Midbrain (tissue), 1 donor: ENCODE measurements around the gene PPP4R1.

Source experiments
- DNase-seq: peaks from one replicate; lab custom pipeline; 2025; lab: John Stamatoyannopoulos, UW

Gene PPP4R1

DNA sequence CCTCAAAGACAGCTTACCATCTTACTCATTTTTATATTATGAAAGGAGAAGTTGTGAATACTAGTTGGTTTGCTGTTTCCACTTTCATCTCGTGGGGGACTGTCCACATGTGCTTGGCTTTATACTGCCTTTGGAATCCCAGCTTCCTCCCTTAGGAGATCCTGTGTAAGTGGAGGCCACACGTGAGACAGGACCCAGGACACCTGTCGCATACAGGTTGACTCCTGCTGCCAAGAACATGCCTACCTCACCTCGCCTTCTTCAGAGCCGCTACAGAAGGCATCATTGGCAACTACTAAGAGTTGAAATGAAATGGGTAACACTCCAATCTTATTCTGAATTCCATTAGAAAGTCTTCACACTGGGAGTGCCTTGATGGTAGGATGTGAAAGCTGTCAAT, 69.3 kb downstream of the PPP4R1 start:
- no peak for DNase-seq

DNA sequence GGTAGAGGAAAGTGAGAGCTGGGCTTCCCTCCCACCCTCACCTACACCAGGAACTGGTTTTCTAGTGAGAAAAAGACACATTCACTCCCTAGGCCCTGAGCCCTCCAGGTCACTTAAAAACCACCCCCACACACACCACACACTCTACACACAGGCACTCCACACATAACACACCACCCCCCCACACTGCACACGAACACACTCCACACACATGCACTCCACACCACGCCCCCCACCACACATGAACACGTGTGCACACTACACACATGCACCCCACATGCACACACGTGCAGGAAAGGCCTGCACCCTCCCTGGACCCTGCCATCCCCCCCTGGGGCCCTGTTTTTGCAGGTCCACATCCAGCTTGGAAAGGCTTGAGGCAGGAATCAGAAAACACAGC, 71.4 kb downstream of the PPP4R1 start:
- no peak for DNase-seq

DNA sequence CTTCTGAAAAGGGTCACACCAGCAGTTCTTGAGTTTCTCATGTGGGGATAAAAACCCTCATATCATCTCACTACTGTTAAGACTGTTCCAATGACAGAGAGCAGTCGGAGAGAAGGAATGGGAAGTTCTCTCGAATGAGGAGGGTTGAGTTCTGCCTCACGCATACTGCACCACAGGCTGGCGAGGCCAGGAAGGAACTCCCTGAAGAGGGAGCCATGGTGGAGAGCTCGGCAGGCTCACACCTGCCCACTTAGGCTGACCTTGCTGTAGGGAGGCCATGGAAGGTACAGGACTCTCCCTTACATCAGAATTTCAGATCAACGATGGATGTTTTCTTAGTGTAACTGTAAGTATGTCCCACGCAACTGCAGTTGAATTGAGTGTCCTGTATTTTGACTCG, 74.4 kb downstream of the PPP4R1 start:
- DNase-seq, result no peak

DNA sequence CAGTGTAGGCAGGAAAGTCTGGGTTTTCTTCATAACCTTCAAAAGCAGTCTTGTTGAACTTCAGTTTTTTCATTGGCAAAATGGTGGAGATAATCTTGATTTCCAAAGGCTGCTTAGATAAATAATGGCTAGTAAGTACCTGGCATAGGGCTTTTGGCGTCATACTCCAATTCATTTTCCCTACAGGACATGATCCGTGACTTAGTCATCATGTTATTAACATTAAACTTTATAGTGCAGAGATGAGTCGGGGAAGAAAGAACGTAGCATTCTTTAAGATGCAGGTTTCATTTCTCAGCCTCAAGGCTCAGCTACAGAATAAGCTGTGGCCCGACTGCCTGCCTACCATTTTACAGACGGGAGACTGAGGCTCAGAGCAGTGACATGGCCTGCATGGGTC, 75.1 kb downstream of the PPP4R1 start:
- DNase-seq, result no peak

DNA sequence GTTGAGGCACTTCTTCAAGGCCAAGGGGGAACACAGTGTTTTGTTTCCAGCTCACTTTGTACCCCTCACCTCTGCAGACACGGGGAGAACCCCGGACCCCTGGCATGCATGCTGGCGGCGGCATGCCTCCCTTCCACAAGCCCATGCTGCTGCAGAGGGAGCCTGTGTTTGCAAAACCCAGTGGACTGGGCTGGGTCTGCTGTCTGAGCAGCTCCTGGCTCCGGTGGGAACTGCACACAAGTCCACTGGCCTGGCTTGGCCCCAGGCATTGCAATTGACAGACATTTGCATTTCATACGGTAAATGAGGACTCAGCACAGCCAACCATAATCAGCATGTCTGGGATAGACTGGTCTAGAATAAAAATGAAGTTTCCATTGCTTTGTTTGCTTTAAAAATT, 76.7 kb downstream of the PPP4R1 start:
- no peak for DNase-seq

DNA sequence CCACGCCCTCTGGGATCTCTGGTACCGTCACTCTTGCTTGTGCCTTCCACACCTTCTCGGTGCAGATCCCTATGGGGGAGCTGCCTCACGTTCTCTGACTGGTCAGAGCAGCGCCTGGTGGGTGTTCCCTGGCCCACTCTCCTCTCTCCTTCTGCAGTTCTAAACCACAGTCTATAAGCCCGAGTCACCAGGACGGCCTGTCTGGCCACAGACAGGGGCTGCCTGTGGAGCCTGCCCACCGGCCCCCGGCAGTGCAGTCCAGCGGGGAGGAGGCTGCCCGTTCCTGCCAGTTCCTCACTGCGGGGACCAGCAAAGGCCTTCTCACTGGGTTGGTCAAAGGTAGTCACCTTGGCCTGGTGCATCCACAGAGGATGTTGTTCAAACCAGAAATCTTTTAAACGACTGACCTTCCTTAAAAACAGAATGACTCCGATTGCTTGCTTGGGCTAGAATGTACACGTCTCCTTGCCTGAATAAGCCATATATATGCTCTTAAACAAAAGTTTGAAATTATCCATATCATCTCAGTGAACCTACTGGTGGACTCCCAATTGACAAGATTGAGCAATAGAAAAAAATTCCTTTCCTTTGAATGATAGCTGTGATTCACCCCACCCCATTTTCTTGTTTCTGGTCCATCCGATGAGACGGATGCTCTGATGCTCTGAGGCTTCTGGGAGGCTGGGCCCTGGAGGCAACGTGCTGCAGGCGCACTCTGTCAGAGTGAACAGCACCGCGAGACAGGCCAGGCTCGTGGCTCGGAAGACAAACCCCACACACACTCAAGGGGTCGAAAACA, 77.8 kb downstream of the PPP4R1 start:
- DNase-seq, result no peak

DNA sequence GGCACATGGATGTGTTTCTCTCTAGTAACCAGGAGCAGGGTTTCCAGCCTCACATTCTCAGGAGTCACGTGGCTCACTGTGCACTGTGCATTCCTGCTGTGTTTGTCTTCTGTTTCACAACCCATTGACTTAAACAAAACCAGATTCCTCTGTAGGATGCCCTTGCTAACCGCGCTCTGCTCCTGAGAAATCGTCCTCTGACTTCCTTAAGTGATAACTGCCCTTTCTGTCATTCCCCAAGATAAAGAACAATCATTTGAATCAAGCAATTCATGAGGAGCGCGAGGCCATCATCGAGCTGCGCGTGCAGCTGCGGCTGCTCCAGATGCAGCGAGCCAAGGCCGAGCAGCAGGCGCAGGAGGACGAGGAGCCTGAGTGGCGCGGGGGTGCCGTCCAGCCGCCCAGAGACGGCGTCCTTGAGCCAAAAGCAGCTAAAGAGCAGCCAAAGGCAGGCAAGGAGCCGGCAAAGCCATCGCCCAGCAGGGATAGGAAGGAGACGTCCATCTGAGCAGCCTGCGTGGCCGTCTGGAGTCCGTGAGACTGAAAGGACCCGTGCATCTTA, 78.8 kb downstream of the PPP4R1 start:
- peak; percentile 64 for DNase-seq

DNA sequence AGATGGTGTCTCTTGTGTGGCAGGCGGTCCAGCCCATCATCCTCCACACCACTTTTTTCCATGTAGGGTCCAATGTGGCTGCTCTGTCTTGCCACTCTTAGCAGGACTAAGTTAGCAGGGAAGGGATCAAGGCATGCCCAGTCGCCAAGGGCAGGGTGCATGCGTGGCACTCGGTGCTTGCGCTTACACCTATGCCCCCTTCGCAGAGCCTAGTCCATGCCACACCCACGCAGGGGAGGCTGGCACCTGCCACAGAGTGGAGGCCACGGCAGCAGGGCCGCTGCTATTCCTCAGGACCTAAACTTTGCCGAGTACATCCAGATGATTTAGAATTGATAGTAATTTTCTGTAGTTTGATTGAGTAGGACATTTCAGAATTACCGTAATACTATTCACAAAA, 79.5 kb downstream of the PPP4R1 start:
- no peak for DNase-seq

DNA sequence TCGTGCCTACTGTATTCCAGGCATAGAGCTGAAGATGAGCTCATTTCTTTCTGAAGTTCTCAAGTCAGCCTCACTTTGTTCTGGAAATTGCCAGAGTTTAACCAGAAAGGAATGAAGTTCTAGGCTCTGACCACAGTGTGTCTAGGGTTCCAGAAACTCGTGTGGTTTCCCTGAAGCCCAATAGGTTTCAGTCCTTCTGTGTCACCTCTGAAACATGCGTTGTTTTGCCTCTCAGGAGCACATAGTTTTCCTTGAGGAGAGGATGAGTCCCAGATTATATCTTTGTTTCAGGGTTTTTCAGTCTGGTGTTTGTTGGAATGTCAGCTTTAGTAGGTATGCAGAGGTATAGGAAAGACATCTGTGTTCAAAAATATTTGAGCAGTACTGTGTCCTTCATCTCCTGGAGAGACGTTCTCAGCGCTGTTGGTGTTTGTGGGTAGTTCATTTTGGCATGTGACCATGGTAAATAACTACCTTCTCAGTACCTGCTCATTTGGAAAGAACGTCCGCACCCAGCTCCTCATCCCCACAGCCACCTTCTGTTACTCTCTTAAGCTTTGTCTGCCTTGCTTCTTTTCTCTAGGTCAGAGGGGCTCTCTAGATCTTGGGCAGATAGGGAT, 82.5 kb downstream of the PPP4R1 start:
- no peak for DNase-seq

DNA sequence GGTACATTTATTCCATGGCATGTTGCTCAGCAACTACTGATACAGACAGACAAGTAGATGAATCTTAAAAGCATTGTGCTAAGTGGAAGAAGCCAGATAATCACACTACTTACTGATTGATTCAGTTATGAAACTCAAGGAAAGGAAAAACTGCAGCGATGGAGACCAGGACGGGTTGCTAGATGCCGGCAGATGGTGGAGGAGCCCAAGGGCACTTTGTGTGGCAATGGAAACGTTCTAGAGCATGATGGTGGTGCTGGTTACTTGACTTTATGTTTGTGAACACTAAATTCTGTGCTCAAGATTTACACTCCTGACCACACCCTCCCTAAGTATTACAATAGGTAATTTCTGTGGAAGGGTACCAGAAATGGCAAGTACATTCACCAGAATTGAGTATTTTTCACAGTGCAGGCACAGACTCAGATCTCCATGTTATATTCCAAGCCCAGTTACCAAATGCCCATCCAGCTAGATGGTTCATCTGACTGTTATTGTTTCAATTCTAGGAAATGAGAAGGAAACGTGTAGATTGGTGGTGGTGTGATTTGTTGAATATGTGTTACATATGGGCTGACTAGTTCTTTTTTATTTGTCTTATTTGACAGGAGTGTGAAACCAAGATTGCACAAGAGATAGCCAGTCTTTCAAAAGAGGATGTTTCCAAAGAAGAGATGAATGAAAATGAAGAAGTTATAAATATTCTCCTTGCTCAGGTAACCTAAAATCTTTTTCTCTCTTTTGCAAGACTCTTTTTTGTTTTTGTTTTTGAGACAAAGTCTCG, 83.9 kb downstream of the PPP4R1 start:
- no peak for DNase-seq

DNA sequence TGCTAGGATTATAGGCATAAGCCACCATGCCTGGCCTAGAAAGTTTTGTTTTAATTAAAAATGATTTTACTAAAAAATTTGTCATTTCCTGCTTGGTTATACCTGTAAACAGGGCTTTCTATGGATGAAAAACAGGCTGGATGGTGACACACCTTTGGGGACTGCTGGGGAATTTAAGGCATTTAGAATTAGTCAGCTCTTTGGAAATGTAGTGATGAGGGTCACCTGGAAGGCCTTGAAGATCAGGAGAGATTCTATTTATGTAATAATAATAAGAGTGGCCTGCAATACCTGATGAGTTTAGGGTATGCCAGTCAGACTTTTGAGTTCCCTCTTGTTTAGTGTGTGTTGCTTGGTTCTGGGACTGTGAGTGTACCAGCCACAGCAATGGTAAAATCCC, 87.9 kb downstream of the PPP4R1 start:
- no peak for DNase-seq

DNA sequence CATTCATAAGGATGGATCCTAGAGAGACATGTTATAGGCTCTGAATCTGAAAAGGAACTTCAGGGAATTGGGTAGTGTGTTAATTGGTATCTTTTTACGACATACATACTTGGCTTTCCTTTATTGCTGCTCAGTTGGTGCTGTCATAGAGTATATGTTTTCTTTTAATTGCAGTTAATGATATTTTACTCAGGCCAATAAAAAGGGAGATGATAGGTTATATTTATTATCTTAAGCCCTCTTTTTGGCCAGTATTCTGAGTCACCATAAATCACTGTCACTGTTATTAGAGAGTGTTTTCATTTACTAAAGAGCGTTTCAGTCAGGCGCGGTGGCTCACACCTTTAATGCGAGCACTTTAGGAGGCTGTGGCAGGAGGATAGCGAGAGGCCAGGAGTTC, 91.4 kb downstream of the PPP4R1 start:
- no peak for DNase-seq

DNA sequence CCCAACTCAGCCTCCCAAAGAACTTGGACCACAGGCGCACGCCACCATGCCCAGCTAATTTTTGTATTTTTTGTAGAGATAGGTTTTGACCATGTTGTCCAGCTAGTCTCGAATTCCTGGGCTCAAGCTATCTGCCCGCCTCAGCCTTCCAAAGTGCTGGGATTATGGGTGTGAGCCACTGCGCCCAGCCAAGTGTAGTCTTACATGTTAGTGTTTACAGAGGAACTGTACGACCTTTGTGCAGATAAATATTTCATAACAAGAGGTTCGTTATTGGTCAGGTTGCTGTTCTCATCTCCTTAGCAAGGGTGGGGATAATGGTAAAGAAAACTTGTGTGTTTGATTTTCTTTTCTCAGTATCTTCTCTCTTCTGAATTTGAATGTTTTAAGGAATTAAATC, 92.6 kb downstream of the PPP4R1 start:
- DNase-seq, result no peak

DNA sequence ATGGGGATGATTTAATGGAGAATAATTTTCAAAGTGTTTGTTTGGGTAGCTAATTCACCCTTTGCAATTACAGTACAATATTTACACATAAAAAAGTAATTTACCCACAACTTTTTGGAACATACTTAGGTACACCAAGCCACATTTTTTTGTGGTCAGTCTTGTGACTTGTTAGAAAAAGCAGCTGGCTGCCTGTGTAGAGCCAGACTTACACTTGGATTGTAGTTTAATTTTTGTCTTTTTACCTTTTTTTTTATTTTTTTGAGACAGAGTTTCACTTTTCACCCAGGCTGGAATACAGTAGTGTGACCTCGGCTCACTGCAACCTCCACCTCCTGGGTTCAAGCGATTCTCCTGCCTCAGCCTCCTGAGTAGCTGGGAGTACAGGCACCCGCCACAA, 93.7 kb downstream of the PPP4R1 start:
- DNase-seq, result no peak

DNA sequence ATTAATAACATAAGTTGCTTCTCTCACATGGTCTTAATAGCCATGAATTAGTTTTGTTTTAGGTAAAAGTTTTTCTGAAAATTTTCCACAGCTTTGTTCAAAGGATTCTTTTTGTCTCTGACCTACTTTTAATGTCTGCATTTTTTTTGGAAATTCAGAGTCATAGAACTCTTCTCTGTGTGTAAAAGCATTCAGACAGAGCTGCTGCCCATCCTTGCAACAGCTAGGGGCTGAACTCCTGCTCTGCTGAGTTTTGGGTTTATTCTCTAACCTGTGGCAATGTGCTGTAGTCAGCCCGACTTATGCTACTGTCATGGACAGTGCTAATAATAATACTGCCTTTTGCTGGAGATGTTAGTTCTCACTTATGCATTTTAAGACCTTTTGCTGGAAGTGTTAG, 95.0 kb downstream of the PPP4R1 start:
- DNase-seq, result no peak

DNA sequence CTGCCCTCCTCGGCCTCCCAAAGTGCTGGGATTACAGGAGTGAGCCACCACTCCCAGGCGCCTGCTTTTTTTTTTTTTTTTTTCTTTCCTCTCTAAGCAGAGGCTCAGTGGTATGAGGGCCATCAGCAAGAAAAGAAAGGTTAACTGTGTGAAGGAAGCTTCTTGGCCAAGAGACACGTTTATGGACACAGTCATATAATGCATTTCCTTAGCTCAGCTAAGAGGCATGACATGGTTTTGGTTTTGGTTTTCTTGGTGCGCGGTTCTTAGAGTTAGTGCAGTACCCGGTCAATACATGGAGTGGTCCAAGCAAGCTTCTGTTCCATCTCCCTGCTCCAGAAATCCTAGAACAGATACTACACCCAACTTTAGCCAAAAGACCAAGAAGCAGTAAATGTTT, 96.5 kb downstream of the PPP4R1 start:
- DNase-seq, result no peak

DNA sequence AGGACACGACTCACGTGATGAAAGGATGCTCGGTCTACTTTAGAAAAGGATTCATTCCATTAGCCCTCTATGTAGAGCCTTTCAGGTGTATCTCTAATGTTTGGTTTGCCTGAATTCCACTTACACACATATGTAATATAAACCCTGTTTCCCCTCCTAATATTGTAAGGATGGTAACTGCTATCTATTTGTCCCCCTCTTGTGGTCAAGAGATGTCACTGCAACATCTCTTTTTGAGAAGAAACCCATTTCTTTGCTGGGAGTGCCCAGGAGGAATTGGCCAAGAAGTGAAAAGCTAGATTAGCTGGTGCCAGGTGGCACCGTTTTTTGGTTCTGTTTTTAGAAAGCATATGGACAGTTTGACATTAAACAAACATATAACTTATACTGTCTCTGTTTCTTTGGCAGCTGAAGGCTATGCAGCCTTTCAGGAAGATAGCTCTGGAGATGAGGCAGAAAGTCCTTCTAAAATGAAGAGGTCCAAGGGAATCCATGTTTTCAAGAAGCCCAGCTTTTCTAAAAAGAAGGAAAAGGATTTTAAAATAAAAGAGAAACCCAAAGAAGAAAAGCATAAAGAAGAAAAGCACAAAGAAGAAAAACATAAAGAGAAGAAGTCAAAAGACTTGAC, 97.8 kb downstream of the PPP4R1 start:
- peak; percentile 40 for DNase-seq

DNA sequence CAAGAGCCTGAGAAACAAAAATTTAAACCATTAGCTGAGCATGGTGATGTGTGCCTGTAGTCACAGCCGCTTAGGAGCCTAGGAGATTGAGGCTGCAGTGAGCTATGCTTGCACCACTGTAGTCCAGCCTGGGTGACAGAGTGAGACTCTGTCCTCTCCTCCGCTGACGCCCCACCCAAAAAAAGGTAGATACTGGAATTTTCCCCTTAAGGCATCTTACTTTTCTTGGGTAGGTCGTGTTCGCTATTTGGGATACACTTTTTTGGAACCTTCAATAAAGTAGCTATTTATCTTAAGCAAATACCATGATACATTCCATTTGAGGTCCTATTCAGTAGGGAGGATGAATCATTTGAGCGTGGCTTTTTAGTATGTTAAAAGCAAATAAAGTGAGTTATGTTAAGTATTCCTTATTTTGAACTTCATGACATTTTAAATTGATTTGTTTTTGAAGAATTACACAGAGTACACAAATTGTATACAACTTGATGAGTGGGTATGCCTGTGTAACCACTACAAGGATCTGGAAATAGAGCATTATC, 100.3 kb downstream of the PPP4R1 start:
- no peak for DNase-seq

DNA sequence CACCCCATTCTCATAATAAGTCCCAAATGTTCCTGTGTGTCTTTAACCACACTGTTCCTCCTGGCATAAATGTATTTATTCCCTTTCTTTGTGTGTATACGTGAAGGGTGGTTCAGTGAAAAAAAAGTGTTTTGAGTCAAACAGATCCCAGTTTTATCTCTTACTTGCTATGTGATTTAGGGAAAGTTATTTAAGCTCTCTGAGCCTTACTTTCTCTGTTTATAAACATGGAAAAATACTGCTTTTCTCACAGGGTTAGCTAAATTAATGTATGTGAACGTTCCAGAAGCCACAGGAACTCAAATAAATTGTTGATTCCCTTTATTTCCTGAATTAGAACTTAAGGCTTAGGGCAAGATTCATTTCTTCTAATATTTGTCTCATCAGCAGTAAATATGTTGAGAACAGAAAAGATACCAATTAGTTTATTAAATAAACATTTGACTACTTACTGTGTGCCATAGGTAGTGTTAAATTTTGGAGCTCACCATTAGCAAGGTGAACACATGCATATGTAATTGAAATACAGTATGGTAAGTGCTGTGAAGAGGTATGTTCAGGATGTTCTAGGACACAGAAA, 105.8 kb downstream of the PPP4R1 start:
- DNase-seq, result no peak

DNA sequence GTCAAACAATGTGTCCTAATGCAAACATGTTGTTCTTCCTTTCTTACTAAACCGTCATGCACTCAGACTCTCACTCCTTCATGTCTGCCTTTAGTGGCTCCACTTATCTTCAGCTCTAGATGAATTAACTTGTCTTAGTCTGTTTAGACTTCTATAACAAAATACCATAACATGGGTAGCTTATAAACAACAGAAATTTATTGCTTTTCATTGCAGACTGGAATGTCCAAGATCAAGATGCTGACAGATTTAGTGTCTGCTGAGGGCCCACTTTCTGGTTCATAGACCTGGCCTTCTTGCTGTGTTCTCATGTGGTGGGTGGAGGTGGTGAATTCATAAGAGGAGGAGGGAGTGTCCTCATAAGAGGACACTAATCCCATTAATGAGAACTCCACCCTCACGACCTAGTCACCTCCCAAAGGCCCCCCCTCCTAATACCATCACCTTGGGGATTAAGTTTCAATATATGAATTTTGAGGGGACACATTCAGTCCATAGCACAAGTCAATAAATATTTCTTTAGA, 106.7 kb downstream of the PPP4R1 start:
- DNase-seq, result no peak

DNA sequence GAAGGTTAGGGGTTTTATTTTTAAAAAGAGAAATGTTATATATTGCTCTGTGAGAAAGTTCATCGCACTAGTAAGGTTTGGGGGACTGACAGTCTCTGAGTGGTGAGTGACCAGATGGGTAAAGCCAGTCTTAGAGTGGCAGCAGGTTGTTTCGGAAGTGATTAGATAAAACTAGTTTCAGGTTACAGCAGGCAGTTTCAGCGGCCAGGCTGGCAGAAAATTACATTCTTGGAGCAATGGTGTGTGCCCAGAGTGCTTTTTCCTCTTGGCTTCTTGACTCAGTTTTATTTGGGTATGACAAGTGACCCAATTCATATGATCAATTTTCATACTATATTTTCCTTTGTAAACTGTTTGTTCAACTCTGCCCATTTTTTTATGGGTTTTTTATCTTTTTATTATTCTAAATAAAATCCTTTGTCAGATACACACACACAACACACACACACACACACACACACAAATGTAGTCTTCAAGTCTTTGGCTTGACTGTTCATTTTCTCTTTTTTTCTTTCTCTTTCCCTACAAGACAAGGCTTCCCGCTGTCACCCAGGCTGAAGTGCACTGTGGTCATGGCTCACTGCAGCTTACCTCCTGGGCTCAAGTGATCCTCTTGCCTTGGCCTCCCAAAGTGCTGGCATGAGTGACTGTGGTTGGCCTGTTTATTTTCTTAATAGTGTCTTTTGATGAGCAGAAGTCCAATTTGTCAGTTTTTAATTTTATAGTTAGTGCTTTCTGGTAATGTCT, 108.1 kb downstream of the PPP4R1 start:
- no peak for DNase-seq
